Caco-2 (cell line): Measurements from ENCODE around the gene OSBPL1A. TPM values are rescaled to one million over a fixed set of nuclear protein-coding genes. Genes with fewer than 3 reads are reported as not detected.

Experiments
- BruUV-seq: library from RNA; stranded (reverse); fragments of 400-500 nt; replicated peaks from 2 replicates; lab custom pipeline; 2021; lab: Mats Ljungman, UMichigan
- CTCF ChIA-PET: fragments of 300-600 bp; sonication (Branson Sonifier 250); formaldehyde crosslinking; loops from one replicate; lab custom pipeline; 2022; ENCODE audit warnings: antibody characterized with exemption; lab: Charles Lee
- POLR2A ChIA-PET: fragments of 300-600 bp; sonication (Branson Sonifier 250); formaldehyde crosslinking; loops from one replicate; lab custom pipeline; 2022; ENCODE audit warnings: antibody characterized with exemption; lab: Charles Lee
- DNase-seq, 2 experiments: peaks; one replicate each; pipeline versions ENCODE4 v3.0.0 to v3.0.0-alpha.2; 2020 to 2022
- H3K27me3 ChIP-seq: replicated peaks from 2 replicates; pipeline ENCODE4 v1.6.0; 2011; ENCODE audit warnings: low read length; ENCODE audit not compliant: control insufficient read depth, insufficient read depth
- H3K36me3 ChIP-seq: 2 replicates; pipeline ENCODE4 v1.5.1; 2011; ENCODE audit warnings: low read length; ENCODE audit not compliant: control insufficient read depth, insufficient read depth
- H3K4me1 ChIP-seq: fragments of 250-450 bp; sonication (Bioruptor Pico); 2 replicates; pipeline ENCODE4 v1.5.1; 2020; ENCODE audit warnings: mild to moderate bottlenecking
- H3K4me3 ChIP-seq: 2 replicates; pipeline ENCODE4 v1.5.1; 2011; ENCODE audit warnings: low read depth, mild to moderate bottlenecking, control low read depth, low read length
- H3K9me3 ChIP-seq: fragments of 250-450 bp; sonication (Bioruptor Pico); 2 replicates; pipeline ENCODE4 v1.5.1; 2020; ENCODE audit warnings: mild to moderate bottlenecking, moderate library complexity
- H3K27ac Mint-ChIP-seq: one replicate; pipeline ENCODE4 v1.8.0; 2022; ENCODE audit warnings: mixed read lengths; ENCODE audit not compliant: unreplicated experiment
- H3K27me3 Mint-ChIP-seq: one replicate; pipeline ENCODE4 v1.8.0; 2022; ENCODE audit warnings: mixed read lengths; ENCODE audit not compliant: insufficient read depth, unreplicated experiment
- H3K36me3 Mint-ChIP-seq: one replicate; pipeline ENCODE4 v1.8.0; 2022; ENCODE audit warnings: mild to moderate bottlenecking, mixed read lengths; ENCODE audit not compliant: insufficient read depth, unreplicated experiment
- H3K4me1 Mint-ChIP-seq: one replicate; pipeline ENCODE4 v1.8.0; 2022; ENCODE audit warnings: low read depth, mixed read lengths; ENCODE audit not compliant: unreplicated experiment
- H3K4me3 Mint-ChIP-seq: one replicate; pipeline ENCODE4 v1.8.0; 2022; ENCODE audit warnings: mild to moderate bottlenecking, moderate library complexity, mixed read lengths; ENCODE audit not compliant: unreplicated experiment
- H3K9me3 Mint-ChIP-seq: one replicate; pipeline ENCODE4 v1.8.0; 2022; ENCODE audit warnings: mixed read lengths; ENCODE audit not compliant: unreplicated experiment
- CTCF ChIP-seq, 2 experiments: fragments of 200-600 bp in 1 of 2; IDR thresholded peaks; 1 replicate in 1 of 2; 2 replicates in 1 of 2; pipeline versions ENCODE4 v1.5.1 to v1.8.0; 2011 to 2022; ENCODE audit warnings: antibody characterized with exemption in 1 of 2, control low read depth in 1 of 2, inconsistent platforms in 1 of 2, low read depth in 1 of 2, low read length in 1 of 2, mild to moderate bottlenecking in 1 of 2, moderate library complexity in 1 of 2; ENCODE audit not compliant: insufficient read depth in 1 of 2, severe bottlenecking in 1 of 2, unreplicated experiment in 1 of 2
- intact Hi-C: fragments of 100-400 bp; cut with micrococcal nuclease; formaldehyde crosslinking; loops from one replicate; pipeline ENCODE4 v1.10.0; 2022; ENCODE audit not compliant: unreplicated experiment
- total RNA-seq: library from RNA; stranded (reverse); gene quantifications from 2 replicates; pipeline ENCODE4 v1.2.3, GENCODE V29; 2022

OSBPL1A gene
- total RNA-seq, 1 experiment from 2014 or later, result 15.7 TPM

GRCh38 chr18:24199372-24199962 is 198.2 kb downstream of the OSBPL1A start:
- CTCF ChIA-PET, result no interaction called here
- Mint-ChIP-seq H3K27ac (no peak overlapping the region), H3K4me3 (no peak overlapping the region), H3K27me3 (no peaks in the 10 kb centered on the region), H3K4me1 (no peaks in the 10 kb centered on the region), H3K9me3 (no peaks in the 10 kb centered on the region), H3K36me3 (no peaks in the 10 kb centered on the region)
- Histone ChIP-seq H3K4me3 (no peak overlapping the region), H3K4me1 (no peaks in the 10 kb centered on the region), H3K27me3 (no peaks in the 10 kb centered on the region), H3K36me3 (no peaks in the 10 kb centered on the region), H3K9me3 (no peaks in the 10 kb centered on the region)
- POLR2A ChIA-PET, result no interaction called here
- no TSS peak for BruUV-seq
- intact Hi-C loops, result no loop called here
- no peak for TF ChIP-seq CTCF (IDR thresholded peaks at IDR 0.05; ENCODE audit: insufficient read depth in 1 of 2, low read depth in 1 of 2, low read length in 1 of 2, severe bottlenecking in 1 of 2, unreplicated experiment in 1 of 2)
- DNase-seq, result no peak

GRCh38 chr18:24198461-24198860 is 199.2 kb downstream of the OSBPL1A start:
- intact Hi-C loops, result no loop called here
- POLR2A ChIA-PET, result no interaction called here
- no peak for DNase-seq

GRCh38 chr18:24197412-24197811 is 200.2 kb downstream of the OSBPL1A start:
- Histone ChIP-seq H3K9me3 (no peaks in the 10 kb centered on the region), H3K4me3 (no peak overlapping the region), H3K4me1 (no peaks in the 10 kb centered on the region), H3K27me3 (no peaks in the 10 kb centered on the region), H3K36me3 (no peaks in the 10 kb centered on the region)
- intact Hi-C loops, result no loop called here
- Mint-ChIP-seq H3K27me3 (no peaks in the 10 kb centered on the region), H3K36me3 (no peaks in the 10 kb centered on the region), H3K27ac (no peak overlapping the region), H3K9me3 (no peaks in the 10 kb centered on the region), H3K4me1 (no peaks in the 10 kb centered on the region), H3K4me3 (no peak overlapping the region)
- BruUV-seq, result no TSS peak
- POLR2A ChIA-PET, result no interaction called here
- TF ChIP-seq CTCF (IDR thresholded peaks at IDR 0.05; ENCODE audit: insufficient read depth in 1 of 2, low read depth in 1 of 2, low read length in 1 of 2, severe bottlenecking in 1 of 2, unreplicated experiment in 1 of 2), result no peak
- DNase-seq, result no peak
- CTCF ChIA-PET, result no interaction called here

More at GRCh38 chr18:24198461-24198860, 199.2 kb downstream of the OSBPL1A start:
- Histone ChIP-seq H3K36me3 (no peaks in the 10 kb centered on the region), H3K4me1 (no peaks in the 10 kb centered on the region), H3K9me3 (no peaks in the 10 kb centered on the region), H3K4me3 (no peak overlapping the region), H3K27me3 (no peaks in the 10 kb centered on the region)
- CTCF ChIA-PET, result no interaction called here
- Mint-ChIP-seq H3K27me3 (no peaks in the 10 kb centered on the region), H3K27ac (no peak overlapping the region), H3K36me3 (no peaks in the 10 kb centered on the region), H3K9me3 (no peaks in the 10 kb centered on the region), H3K4me3 (no peak overlapping the region), H3K4me1 (no peaks in the 10 kb centered on the region)
- TF ChIP-seq CTCF (IDR thresholded peaks at IDR 0.05; ENCODE audit: insufficient read depth in 1 of 2, low read depth in 1 of 2, low read length in 1 of 2, severe bottlenecking in 1 of 2, unreplicated experiment in 1 of 2), result no peak
- no TSS peak for BruUV-seq
